ENCODE results near the gene C1orf74. TPM values are rescaled to one million over a fixed set of nuclear protein-coding genes. Genes with fewer than 3 reads are reported as not detected.
A peak's percentile ranks its signal among the peaks of the same experiment; 100 is the strongest.

Gene C1orf74
- total and polyA plus RNA-seq, 12 donors, result 0.98 to 5.4 (median 2.2) TPM

DNA sequence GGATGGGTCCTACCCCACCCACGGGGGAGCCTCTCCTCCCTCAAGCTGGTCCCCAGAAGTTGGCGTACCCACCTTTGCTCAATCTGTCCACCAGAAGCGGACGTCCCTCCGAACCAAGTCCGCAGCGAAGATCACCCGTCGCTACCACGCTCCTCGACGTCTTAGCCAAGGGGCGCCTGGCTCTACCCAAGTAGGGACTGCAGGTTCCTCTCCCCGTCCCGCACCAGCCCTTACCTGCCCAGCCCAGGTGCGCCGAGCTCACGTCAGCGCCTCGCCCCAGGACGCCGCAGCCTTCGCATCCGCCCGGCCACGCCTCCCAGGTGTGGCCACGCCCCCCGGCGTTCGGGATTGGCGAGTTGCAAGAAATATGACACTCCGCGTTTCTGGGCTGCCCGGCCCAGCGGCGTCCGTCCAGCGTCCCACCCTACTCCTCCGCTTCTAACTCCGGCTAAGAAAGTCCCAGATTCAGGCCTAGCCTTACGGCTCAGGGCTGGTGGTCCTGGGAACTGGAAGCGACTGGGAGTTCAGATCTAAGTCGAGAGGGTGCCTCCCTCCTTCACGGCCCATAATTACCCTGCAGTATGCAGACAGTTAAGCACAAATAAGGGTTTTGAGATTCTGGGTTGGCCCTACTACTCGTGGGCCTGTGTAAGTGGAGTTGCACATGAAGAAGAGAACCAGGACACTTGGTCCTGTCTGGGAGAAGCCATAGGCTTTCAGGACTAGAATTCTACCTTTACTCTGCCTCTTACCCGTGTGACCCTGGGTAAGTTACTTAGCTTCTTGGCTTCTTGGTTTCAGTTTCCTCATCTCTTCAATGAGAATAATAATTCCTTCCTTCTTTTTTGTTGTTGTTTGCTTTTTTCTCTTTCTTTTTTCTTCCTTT, 21.8 kb upstream of the C1orf74 start, which contains the start of gene IRF6:
Gene IRF6, minus strand, starts transcription at position 268 of the 886 bp plus-strand sequence. CDS start 4,729 bp downstream, outside the sequence.
- 2 to 6% (median 5%) methylated on average over 20 to 46 of the region's 46 CpGs for WGBS, 4 donors
- Histone ChIP-seq H3K4me1 (replicated peaks in 1 of 2) (peaks cover 22 to 46% of the 10 kb centered on the region in 2 donors), H3K27ac (peak within 1 kb of the TSS; percentile 37 to 87 (median 77)), H3K36me3 (replicated peaks in 1 of 2) (no peaks in the 10 kb centered on the region), H3K27me3 (no peaks in the 10 kb centered on the region), H3K4me3 (peak within 1 kb of the TSS in 3 of 4 donors; percentile 27 to 65 (median 27)), H3K9me3 (replicated peaks in 1 of 3) (no peaks in the 10 kb centered on the region)
- intact Hi-C loops (cut with DNase I), result no loop called here
- DNase-seq, result peak; percentile 90 to 94 (median 92)
- TF ChIP-seq POLR2A (IDR thresholded peaks at IDR 0.05), result peak in 1 of 2 donors; percentile 75
- TF ChIP-seq, protein P1, sequence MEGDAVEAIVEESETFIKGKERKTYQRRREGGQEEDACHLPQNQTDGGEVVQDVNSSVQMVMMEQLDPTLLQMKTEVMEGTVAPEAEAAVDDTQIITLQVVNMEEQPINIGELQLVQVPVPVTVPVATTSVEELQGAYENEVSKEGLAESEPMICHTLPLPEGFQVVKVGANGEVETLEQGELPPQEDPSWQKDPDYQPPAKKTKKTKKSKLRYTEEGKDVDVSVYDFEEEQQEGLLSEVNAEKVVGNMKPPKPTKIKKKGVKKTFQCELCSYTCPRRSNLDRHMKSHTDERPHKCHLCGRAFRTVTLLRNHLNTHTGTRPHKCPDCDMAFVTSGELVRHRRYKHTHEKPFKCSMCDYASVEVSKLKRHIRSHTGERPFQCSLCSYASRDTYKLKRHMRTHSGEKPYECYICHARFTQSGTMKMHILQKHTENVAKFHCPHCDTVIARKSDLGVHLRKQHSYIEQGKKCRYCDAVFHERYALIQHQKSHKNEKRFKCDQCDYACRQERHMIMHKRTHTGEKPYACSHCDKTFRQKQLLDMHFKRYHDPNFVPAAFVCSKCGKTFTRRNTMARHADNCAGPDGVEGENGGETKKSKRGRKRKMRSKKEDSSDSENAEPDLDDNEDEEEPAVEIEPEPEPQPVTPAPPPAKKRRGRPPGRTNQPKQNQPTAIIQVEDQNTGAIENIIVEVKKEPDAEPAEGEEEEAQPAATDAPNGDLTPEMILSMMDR (IDR thresholded peaks at IDR 0.05), result no peak

DNA sequence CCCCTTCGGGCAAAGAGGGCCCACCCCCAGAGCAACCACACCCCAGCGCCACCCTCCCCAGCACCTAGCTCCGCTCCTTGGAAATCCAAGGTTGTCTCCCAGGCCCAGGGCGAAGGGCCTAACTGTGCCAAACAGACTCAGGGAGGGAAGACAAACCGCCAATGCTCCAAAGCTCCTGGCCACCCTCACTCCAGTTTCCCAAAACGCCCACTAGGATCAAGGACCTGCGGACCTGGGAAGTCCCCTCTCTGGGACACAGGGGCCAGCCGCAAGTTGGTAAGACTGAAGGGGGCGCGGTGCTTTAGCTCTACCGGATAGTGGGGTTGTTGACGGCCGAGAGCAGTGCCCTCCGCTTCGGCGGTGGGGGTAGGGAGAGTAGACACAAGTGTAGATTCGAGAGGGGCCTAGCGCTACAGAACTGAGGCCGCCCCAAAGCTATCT, 21.0 kb upstream of the C1orf74 start:
- Histone ChIP-seq H3K9me3 (replicated peaks in 1 of 3) (no peaks in the 10 kb centered on the region), H3K4me1 (replicated peaks in 1 of 2) (peaks cover 22 to 51% of the 10 kb centered on the region in 2 donors), H3K4me3 (peak overlapping the region in 2 of 4 donors; percentile 27 to 65), H3K27ac (peak overlapping the region in 2 of 5 donors; percentile 77 to 87), H3K36me3 (replicated peaks in 1 of 2) (no peaks in the 10 kb centered on the region), H3K27me3 (no peaks in the 10 kb centered on the region)
- intact Hi-C loops (cut with DNase I), result no loop called here
- WGBS, 4 donors, result 25 to 60% (median 37%) methylated on average over 9 to 19 of the region's 19 CpGs
- DNase-seq, result peak in 6 of 7 donors; percentile 16 to 57 (median 29)
- TF ChIP-seq, protein P1 (IDR thresholded peaks at IDR 0.05), result no peak
- no peak for TF ChIP-seq POLR2A (IDR thresholded peaks at IDR 0.05)

DNA sequence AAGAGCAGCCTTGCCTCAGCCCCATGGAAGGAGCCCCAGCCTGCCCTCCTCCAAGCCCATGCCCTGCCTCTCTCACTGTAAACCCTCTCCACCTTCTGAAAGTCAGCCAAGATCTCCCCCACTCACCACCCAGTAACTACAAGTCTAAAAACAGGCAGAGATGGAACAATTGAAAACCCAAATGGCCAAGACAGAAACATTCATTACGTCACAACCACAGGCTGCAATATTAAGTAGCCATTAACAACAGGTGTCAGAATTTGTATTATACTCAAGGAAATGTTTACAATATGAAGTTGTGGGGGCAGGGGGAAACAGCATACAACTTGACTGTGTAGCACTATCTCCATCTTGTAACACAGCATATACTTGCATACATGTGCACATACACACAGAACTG, 19.2 kb upstream of the C1orf74 start:
- no peaks in the 10 kb centered on the region for H3K27me3 ChIP-seq
- no peak overlapping the region for H3K27ac ChIP-seq
- H3K36me3 ChIP-seq (replicated peaks in 1 of 2), result no peaks in the 10 kb centered on the region
- H3K4me3 ChIP-seq, result no peak overlapping the region
- TF ChIP-seq, protein P1 (IDR thresholded peaks at IDR 0.05), result no peak
- TF ChIP-seq POLR2A (IDR thresholded peaks at IDR 0.05), result no peak
- WGBS, 4 donors, result 86 to 100% (median 93%) methylated on average over 1 of the region's 1 CpG
- no peaks in the 10 kb centered on the region for H3K9me3 ChIP-seq (replicated peaks in 1 of 3)
- DNase-seq, result no peak
- H3K4me1 ChIP-seq (replicated peaks in 1 of 2), result peaks cover 22 to 51% of the 10 kb centered on the region in 2 donors
- intact Hi-C loops (cut with DNase I), result no loop called here

DNA sequence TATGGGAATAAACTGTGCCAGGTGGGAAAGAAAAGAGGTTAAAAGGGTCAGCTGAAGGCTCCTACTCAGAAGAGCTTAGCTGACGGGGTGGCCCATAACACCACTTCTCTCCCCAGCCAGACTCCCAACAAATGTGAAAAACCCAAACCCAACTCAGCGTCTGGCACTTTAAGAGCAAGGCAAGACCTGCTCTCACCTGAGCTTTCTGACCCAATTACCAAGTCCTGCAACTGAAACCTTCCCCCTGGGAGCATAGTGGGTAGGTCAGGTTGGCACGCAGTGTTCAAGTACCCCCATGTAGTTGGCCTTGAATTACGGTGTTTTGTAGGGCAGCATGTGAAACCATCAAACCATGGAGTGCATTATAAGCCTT, 18.4 kb upstream of the C1orf74 start:
- H3K36me3 ChIP-seq (replicated peaks in 1 of 2), result no peaks in the 10 kb centered on the region
- peak overlapping the region in 3 of 5 donors; percentile 61 to 75 (median 74) for H3K27ac ChIP-seq
- no peaks in the 10 kb centered on the region for H3K9me3 ChIP-seq (replicated peaks in 1 of 3)
- DNase-seq, result no peak
- 80 to 89% (median 88%) methylated on average over 4 of the region's 4 CpGs for WGBS, 4 donors
- no peaks in the 10 kb centered on the region for H3K27me3 ChIP-seq
- peaks cover 21 to 43% of the 10 kb centered on the region in 2 donors for H3K4me1 ChIP-seq (replicated peaks in 1 of 2)
- TF ChIP-seq, protein P1 (IDR thresholded peaks at IDR 0.05), result no peak
- TF ChIP-seq POLR2A (IDR thresholded peaks at IDR 0.05), result no peak
- intact Hi-C loops (cut with DNase I), result no loop called here
- H3K4me3 ChIP-seq, result no peak overlapping the region
